Lower leg skin (tissue), 3 donors: ENCODE results near the gene PEDS1.

ENCODE experiments used
- POLR2A ChIP-seq, 2 donors: fragments of 450-650 bp; IDR thresholded peaks; one replicate each; pipeline ENCODE4 v1.6.1; 2016 to 2017; ENCODE audit warnings: antibody characterized with exemption in 2 of 2, mild to moderate bottlenecking in 1 of 2, moderate library complexity in 1 of 2
- TF ChIP-seq, protein P1 (sequence below), 3 donors: fragments of 450-650 bp; IDR thresholded peaks; one replicate each; pipeline ENCODE4 v1.5.1; 2016; ENCODE audit warnings: antibody characterized with exemption in 3 of 3, mild to moderate bottlenecking in 3 of 3, moderate library complexity in 2 of 3

- TF ChIP-seq, protein P1, sequence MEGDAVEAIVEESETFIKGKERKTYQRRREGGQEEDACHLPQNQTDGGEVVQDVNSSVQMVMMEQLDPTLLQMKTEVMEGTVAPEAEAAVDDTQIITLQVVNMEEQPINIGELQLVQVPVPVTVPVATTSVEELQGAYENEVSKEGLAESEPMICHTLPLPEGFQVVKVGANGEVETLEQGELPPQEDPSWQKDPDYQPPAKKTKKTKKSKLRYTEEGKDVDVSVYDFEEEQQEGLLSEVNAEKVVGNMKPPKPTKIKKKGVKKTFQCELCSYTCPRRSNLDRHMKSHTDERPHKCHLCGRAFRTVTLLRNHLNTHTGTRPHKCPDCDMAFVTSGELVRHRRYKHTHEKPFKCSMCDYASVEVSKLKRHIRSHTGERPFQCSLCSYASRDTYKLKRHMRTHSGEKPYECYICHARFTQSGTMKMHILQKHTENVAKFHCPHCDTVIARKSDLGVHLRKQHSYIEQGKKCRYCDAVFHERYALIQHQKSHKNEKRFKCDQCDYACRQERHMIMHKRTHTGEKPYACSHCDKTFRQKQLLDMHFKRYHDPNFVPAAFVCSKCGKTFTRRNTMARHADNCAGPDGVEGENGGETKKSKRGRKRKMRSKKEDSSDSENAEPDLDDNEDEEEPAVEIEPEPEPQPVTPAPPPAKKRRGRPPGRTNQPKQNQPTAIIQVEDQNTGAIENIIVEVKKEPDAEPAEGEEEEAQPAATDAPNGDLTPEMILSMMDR (IDR thresholded peaks at IDR 0.05): no peak
- TF ChIP-seq POLR2A (IDR thresholded peaks at IDR 0.05): no peak
Measured at GRCh38 chr20:50186987-50187402, 33.5 kb upstream of the PEDS1 start.
